ENCODE data around the gene SLCO3A1.

The SLCO3A1 gene

GRCh38 chr15:91917686-91918360, 64.3 kb downstream of the SLCO3A1 start:
- Histone ChIP-seq H3K27ac (ENCODE audit: low read depth, low read length) (no peak overlapping the region), H3K4me1 (ENCODE audit: insufficient read depth, low read length) (peaks cover 3% of the 10 kb centered on the region), H3K9me3 (ENCODE audit: low read length) (no peaks in the 10 kb centered on the region), H3K36me3 (ENCODE audit: insufficient read depth, low read length) (no peaks in the 10 kb centered on the region), H3K4me3 (ENCODE audit: low read depth in 1 of 2, low read length in 2 of 2) (no peak overlapping the region), H3K9ac (ENCODE audit: low read length) (no peak overlapping the region), H3K27me3 (ENCODE audit: control insufficient read depth in 1 of 2, insufficient read depth in 2 of 2, low read length in 2 of 2) (no peaks in the 10 kb centered on the region)

- Histone ChIP-seq H3K9ac (ENCODE audit: low read length) (no peak overlapping the region), H3K4me3 (ENCODE audit: low read depth in 1 of 2, low read length in 2 of 2) (no peak overlapping the region), H3K27ac (ENCODE audit: low read depth, low read length) (no peak overlapping the region), H3K4me1 (ENCODE audit: insufficient read depth, low read length) (peaks cover 7% of the 10 kb centered on the region), H3K36me3 (ENCODE audit: insufficient read depth, low read length) (no peaks in the 10 kb centered on the region), H3K9me3 (ENCODE audit: low read length) (no peaks in the 10 kb centered on the region), H3K27me3 (ENCODE audit: control insufficient read depth in 1 of 2, insufficient read depth in 2 of 2, low read length in 2 of 2) (no peaks in the 10 kb centered on the region)
These were observed 65.6 kb downstream of the SLCO3A1 start for GRCh38 chr15:91919014-91919534.

GRCh38 chr15:91921188-91921842, 67.8 kb downstream of the SLCO3A1 start:
- H3K36me3 ChIP-seq (ENCODE audit: insufficient read depth, low read length), result no peaks in the 10 kb centered on the region
- no peak overlapping the region for H3K9ac ChIP-seq (ENCODE audit: low read length)
- H3K27me3 ChIP-seq (ENCODE audit: control insufficient read depth in 1 of 2, insufficient read depth in 2 of 2, low read length in 2 of 2), result no peaks in the 10 kb centered on the region
- H3K9me3 ChIP-seq (ENCODE audit: low read length), result no peaks in the 10 kb centered on the region
- H3K4me1 ChIP-seq (ENCODE audit: insufficient read depth, low read length), result peaks cover 7% of the 10 kb centered on the region
- no peak overlapping the region for H3K27ac ChIP-seq (ENCODE audit: low read depth, low read length)
- H3K4me3 ChIP-seq (ENCODE audit: low read depth in 1 of 2, low read length in 2 of 2), result no peak overlapping the region

GRCh38 chr15:91921843-91922198, 68.3 kb downstream of the SLCO3A1 start:
- H3K4me3 ChIP-seq (ENCODE audit: low read depth in 1 of 2, low read length in 2 of 2), result no peak overlapping the region
- no peak overlapping the region for H3K27ac ChIP-seq (ENCODE audit: low read depth, low read length)
- no peaks in the 10 kb centered on the region for H3K36me3 ChIP-seq (ENCODE audit: insufficient read depth, low read length)
- H3K9me3 ChIP-seq (ENCODE audit: low read length), result no peaks in the 10 kb centered on the region
- no peaks in the 10 kb centered on the region for H3K27me3 ChIP-seq (ENCODE audit: control insufficient read depth in 1 of 2, insufficient read depth in 2 of 2, low read length in 2 of 2)
- H3K9ac ChIP-seq (ENCODE audit: low read length), result no peak overlapping the region
- peaks cover 7% of the 10 kb centered on the region for H3K4me1 ChIP-seq (ENCODE audit: insufficient read depth, low read length)

DNA sequence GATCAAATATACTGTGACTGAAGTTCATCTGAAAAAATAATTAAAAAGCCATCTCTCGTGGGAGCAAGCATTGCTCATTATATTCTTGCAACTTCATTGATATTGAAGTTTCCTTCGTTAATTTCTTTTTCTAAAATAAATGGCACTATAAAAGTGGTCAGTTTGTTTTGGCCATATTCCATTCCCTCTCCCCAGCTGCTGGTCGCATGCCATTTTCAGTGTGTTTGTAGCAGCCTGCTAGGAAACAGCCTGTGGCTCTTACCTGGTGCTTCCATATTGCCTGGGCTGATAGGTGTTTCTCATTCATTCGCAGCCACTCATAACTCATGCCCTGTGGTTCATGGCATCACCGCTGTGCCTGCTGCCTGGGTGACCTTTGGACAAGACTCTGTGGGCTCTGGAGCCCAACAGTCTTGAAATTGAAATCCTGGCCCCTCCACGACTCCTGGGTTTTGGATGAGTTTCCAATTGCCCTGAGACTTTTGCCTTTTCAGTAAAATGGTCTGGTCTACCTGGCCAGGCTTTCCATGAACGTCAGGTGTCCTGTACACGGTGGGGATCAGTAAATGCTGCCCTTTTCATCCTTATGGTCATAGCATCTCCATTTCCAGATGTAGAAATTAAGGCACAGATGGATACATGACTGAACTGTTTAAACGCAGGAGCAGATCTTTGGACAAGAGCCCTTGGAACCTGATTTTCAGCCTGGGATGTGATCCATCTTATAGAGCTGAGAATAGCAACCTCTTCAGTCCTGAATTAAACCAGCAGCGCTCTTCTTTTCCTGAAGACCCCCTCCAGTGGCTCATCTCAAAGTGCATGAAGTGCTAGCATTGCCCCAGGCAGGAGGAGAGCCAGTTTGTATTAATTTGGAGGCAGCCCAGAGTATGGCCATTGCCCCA, 69.4 kb downstream of the SLCO3A1 start:
- no peaks in the 10 kb centered on the region for H3K36me3 ChIP-seq (ENCODE audit: insufficient read depth, low read length)
- no peaks in the 10 kb centered on the region for H3K9me3 ChIP-seq (ENCODE audit: low read length)
- no peak overlapping the region for H3K27ac ChIP-seq (ENCODE audit: low read depth, low read length)
- no peak overlapping the region for H3K4me3 ChIP-seq (ENCODE audit: low read depth in 1 of 2, low read length in 2 of 2)
- H3K4me1 ChIP-seq (ENCODE audit: insufficient read depth, low read length), result peaks cover 7% of the 10 kb centered on the region
- no peaks in the 10 kb centered on the region for H3K27me3 ChIP-seq (ENCODE audit: control insufficient read depth in 1 of 2, insufficient read depth in 2 of 2, low read length in 2 of 2)
- no peak overlapping the region for H3K9ac ChIP-seq (ENCODE audit: low read length)

DNA sequence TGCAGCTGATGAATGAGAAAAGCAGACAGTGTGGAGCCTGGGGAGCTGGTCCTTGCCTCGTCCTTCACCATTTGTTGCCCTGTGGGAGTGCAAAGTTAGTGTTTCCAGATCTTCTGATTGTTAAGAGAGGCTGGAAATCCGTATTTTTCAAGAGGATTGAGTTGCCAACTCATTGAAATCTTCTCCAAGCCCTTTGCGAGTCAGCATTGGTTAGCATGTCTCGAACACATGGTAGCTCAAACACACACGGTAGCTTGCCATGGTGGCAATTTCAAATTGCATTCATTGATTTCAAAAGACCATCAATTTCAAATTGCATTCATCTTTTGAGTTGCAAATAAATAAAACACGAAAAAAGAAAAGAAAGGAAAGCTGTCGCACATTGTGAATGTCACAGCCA, 70.7 kb downstream of the SLCO3A1 start:
- Histone ChIP-seq H3K9me3 (ENCODE audit: low read length) (no peaks in the 10 kb centered on the region), H3K9ac (ENCODE audit: low read length) (no peak overlapping the region), H3K4me1 (ENCODE audit: insufficient read depth, low read length) (peaks cover 7% of the 10 kb centered on the region), H3K4me3 (ENCODE audit: low read depth in 1 of 2, low read length in 2 of 2) (no peak overlapping the region), H3K36me3 (ENCODE audit: insufficient read depth, low read length) (no peaks in the 10 kb centered on the region), H3K27ac (ENCODE audit: low read depth, low read length) (no peak overlapping the region), H3K27me3 (ENCODE audit: control insufficient read depth in 1 of 2, insufficient read depth in 2 of 2, low read length in 2 of 2) (no peaks in the 10 kb centered on the region)

- H3K4me3 ChIP-seq (ENCODE audit: low read depth in 1 of 2, low read length in 2 of 2), result no peak overlapping the region
- H3K36me3 ChIP-seq (ENCODE audit: insufficient read depth, low read length), result no peaks in the 10 kb centered on the region
- H3K4me1 ChIP-seq (ENCODE audit: insufficient read depth, low read length), result peaks cover 7% of the 10 kb centered on the region
- H3K27ac ChIP-seq (ENCODE audit: low read depth, low read length), result no peak overlapping the region
- H3K9ac ChIP-seq (ENCODE audit: low read length), result no peak overlapping the region
- no peaks in the 10 kb centered on the region for H3K9me3 ChIP-seq (ENCODE audit: low read length)
- no peaks in the 10 kb centered on the region for H3K27me3 ChIP-seq (ENCODE audit: control insufficient read depth in 1 of 2, insufficient read depth in 2 of 2, low read length in 2 of 2)
These were observed 71.5 kb downstream of the SLCO3A1 start for GRCh38 chr15:91924837-91925495.

GRCh38 chr15:91925794-91926193, 72.3 kb downstream of the SLCO3A1 start:
- Histone ChIP-seq H3K27me3 (ENCODE audit: control insufficient read depth in 1 of 2, insufficient read depth in 2 of 2, low read length in 2 of 2) (no peaks in the 10 kb centered on the region), H3K9ac (ENCODE audit: low read length) (no peak overlapping the region), H3K4me3 (ENCODE audit: low read depth in 1 of 2, low read length in 2 of 2) (no peak overlapping the region), H3K27ac (ENCODE audit: low read depth, low read length) (no peak overlapping the region), H3K4me1 (ENCODE audit: insufficient read depth, low read length) (peaks cover 7% of the 10 kb centered on the region), H3K36me3 (ENCODE audit: insufficient read depth, low read length) (no peaks in the 10 kb centered on the region), H3K9me3 (ENCODE audit: low read length) (no peaks in the 10 kb centered on the region)

DNA sequence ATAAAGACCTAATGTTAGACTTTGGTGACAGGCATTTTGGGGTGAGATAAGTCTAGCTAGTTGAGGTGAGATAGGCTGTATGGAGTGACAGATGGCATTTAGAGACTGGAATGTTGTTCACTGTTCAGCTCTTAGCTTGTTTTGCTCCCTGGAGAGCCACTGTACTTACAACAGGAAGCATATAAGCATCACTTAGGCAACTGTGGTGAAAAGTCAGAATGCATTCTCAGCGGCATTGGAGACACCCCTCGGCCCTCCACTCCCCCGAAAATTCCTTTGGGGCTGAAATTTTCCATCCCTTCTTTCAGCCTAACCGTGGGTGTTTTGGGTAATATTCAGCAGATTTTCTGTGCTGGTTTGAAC, 73.4 kb downstream of the SLCO3A1 start:
- Histone ChIP-seq H3K27ac (ENCODE audit: low read depth, low read length) (no peak overlapping the region), H3K9ac (ENCODE audit: low read length) (no peak overlapping the region)

GRCh38 chr15:91927585-91927984, 74.1 kb downstream of the SLCO3A1 start:
- Histone ChIP-seq H3K27ac (ENCODE audit: low read depth, low read length) (no peak overlapping the region), H3K4me1 (ENCODE audit: insufficient read depth, low read length) (peaks cover 7% of the 10 kb centered on the region)

More for the DNA sequence above, 73.4 kb downstream of the SLCO3A1 start:
- no peaks in the 10 kb centered on the region for H3K9me3 ChIP-seq (ENCODE audit: low read length)
- H3K4me3 ChIP-seq (ENCODE audit: low read depth in 1 of 2, low read length in 2 of 2), result no peak overlapping the region
- H3K36me3 ChIP-seq (ENCODE audit: insufficient read depth, low read length), result no peaks in the 10 kb centered on the region
- no peaks in the 10 kb centered on the region for H3K27me3 ChIP-seq (ENCODE audit: control insufficient read depth in 1 of 2, insufficient read depth in 2 of 2, low read length in 2 of 2)
- H3K4me1 ChIP-seq (ENCODE audit: insufficient read depth, low read length), result peaks cover 7% of the 10 kb centered on the region

DNA sequence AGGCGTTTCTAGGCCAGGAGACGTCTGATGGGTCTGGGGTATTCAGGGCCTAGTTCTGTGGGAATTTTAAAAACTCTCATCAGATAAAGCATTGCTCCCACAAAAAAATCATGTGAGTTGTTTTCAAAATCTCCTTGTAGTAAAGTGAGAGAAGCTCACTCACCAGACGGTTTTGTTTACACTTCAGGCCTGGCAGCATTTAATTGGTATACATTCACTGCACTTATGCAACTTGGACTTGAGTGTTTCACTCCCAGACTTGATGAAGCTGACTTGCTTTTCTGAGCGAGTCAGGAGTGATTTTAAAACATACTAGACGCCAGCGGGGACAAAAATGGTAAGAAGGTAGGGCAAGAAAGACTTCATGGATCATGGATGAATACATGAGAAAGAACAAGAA, 75.2 kb downstream of the SLCO3A1 start:
- H3K36me3 ChIP-seq (ENCODE audit: insufficient read depth, low read length), result no peaks in the 10 kb centered on the region
- no peak overlapping the region for H3K9ac ChIP-seq (ENCODE audit: low read length)
- H3K4me1 ChIP-seq (ENCODE audit: insufficient read depth, low read length), result no peaks in the 10 kb centered on the region
- no peak overlapping the region for H3K27ac ChIP-seq (ENCODE audit: low read depth, low read length)
- no peaks in the 10 kb centered on the region for H3K27me3 ChIP-seq (ENCODE audit: control insufficient read depth in 1 of 2, insufficient read depth in 2 of 2, low read length in 2 of 2)
- no peaks in the 10 kb centered on the region for H3K9me3 ChIP-seq (ENCODE audit: low read length)
- no peak overlapping the region for H3K4me3 ChIP-seq (ENCODE audit: low read depth in 1 of 2, low read length in 2 of 2)

More at GRCh38 chr15:91927585-91927984, 74.1 kb downstream of the SLCO3A1 start:
- Histone ChIP-seq H3K9me3 (ENCODE audit: low read length) (no peaks in the 10 kb centered on the region), H3K9ac (ENCODE audit: low read length) (no peak overlapping the region), H3K27me3 (ENCODE audit: control insufficient read depth in 1 of 2, insufficient read depth in 2 of 2, low read length in 2 of 2) (no peaks in the 10 kb centered on the region), H3K4me3 (ENCODE audit: low read depth in 1 of 2, low read length in 2 of 2) (no peak overlapping the region), H3K36me3 (ENCODE audit: insufficient read depth, low read length) (no peaks in the 10 kb centered on the region)
